HG03565 (cell line): Measurements from ENCODE around the gene NEDD4L.
"Not testable (repeated sequence)": the region's sequence is repeated elsewhere in the genome, so short reads cannot be mapped to it uniquely, and the experiment has no call there.

ENCODE experiments used
- ATAC-seq: cut with Tn5 transposase; IDR thresholded peaks from one replicate; pipeline ENCODE4 v1.9.1; 2021; ENCODE audit warnings: mild to moderate bottlenecking, moderate library complexity; ENCODE audit not compliant: unreplicated experiment

NEDD4L gene

DNA sequence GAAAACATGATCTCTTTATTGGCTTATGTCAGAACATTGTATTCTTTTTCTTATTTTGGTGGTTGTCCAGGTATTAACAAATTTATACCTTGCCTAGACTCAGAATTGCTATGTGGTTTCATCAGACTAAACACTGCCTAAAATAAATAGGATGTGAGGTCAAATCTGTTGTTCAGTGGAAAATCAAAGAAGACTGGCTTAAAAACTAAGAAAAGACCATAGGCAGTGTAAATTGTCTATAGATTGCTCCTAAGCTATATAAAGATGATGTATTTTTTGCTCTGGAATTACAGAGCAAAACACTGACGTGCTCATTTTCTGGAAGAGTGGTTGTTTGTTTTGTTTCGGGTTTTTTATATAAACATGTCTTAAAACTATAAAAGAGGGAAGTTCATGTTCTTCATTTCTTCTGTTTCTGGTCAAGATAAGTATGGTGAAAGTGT, 318.8 kb downstream of the NEDD4L start:
- no peak for ATAC-seq

DNA sequence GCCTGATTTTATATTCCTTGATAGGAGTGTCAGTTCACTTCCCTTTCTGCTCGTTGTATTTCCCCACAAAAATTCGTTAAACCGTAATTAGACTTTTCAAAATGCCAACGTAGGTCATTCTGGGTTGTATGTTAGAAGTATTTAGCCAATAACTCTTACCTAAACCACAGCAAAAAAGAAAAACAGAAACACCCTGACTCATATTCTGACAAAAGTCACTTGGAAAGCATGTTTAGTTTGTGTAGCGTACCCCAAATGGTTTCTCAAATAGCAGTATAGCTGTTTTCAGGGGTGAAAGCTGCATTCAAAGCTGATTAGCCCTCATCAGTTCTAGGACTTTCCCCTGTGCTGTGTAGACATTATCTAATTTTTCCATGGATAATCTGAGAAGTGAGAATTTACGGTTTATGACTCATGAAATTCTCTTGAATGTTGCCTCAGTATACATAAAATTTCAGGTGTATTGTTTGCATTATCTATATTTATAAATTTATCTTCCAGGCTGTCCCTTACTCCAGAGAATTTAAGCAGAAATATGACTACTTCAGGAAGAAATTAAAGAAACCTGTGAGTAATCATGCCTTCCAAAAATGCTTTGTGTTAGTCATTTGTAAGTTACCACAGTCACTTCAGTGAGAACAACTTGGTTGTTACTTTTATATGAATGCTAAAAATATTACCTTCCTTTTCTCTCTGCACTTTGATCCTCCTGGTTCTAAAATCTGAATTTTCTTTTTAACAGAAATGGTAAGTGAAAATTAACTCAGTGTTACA, 319.9 kb downstream of the NEDD4L start:
- ATAC-seq = no peak

DNA sequence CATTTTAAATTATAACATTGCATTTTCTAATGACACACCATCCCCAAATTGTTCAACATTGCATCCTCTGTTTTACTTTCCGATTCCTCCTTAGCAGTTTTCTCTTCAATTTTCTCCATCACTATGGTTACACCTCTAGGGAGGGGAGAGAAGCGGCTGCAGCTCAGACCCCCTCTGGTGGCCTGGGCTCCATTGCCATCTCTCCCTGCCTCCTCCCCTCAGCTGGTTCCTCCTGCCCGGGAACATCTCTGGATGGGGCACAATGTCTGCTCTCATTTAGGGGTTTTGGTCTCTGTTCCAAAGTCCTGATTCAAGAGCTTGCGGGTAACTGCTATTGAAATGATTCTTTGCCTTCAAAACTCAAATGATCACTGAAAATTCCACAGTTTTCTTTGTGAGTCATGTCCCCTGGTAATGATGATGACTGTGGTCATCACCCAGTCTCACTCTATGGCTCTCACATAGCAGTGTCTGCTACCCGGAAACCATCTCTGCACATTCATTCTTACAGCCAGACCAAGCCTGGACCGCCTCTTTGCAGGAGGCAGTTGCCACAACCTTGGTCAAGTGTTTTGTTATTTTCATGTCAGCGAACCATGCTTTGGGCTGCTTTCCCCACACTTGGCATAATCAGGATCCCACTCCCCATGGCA, 321.0 kb downstream of the NEDD4L start:
- no peak for ATAC-seq

DNA sequence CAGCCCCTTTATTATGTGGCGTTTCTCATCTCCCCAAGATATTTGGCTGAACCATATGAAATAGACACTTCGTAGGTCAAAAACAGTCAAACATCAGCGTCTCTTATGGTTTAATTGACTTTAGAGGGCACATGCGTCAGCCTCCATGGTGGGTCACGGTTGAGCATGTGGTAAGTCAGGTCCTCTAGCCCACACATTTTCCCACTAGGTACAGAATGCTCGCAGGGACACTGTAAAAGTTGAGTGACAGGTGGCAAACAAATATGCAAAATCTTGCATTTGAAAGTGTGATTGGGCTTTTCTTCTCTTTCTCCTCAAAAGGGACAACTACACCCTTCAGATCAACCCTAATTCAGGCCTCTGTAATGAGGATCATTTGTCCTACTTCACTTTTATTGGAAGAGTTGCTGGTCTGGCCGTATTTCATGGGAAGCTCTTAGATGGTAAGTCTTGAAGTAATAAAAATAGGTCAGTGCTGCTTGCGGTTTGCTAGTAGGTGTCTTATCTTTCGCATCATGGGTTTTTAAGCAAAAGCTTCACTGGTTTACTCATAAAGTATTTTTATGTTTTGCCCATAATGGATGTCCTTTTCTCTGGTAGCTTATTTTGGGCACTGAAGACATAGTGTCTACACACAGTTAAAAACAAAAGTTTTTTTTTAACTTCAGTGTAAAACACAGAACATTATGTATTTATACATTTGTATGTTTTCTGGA, 323.6 kb downstream of the NEDD4L start:
- no peak for ATAC-seq

DNA sequence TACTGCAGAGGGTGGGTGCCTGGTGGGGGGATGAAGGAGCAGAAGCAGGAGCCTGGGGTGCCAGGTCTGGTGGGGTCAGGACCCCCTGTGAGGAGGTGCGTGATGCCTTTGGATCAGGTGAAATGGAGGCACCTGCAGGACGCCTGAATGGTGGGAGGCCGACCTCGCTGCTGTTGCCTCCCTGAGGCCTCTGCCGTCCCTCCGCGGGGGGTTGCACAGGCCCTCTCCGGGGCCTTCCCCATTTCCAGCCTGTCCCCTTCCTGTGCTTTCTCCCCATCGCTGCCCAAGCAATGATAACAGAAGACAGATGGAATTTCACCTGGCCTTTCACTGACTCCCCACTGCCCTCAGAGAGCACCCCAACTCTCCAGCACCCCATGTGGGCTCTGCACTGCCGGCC, 325.6 kb downstream of the NEDD4L start:
- ATAC-seq = no peak

DNA sequence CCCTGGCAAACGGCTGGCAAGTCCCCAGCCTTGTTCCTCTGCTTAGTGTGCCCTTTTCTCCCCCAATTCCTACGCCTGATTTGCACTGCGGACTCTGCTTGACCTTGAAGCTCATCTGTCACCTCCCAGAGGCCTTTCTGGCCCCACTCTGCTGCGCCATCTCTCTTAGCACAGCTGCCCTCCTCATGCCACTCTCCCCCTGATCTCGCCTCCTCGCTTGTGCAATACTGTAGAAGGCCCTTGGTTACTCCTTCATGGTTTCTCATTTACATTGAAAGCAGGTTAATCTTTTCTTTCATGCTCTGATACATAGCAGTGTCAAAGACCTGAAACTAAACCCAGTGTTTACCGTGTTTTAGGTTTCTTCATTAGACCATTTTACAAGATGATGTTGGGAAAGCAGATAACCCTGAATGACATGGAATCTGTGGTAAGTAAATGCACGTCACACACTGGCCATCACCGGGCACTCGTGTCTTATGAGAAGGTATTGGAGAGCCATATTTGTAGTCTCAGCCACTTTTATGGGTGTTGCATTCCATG, 326.1 kb downstream of the NEDD4L start:
- no peak for ATAC-seq

DNA sequence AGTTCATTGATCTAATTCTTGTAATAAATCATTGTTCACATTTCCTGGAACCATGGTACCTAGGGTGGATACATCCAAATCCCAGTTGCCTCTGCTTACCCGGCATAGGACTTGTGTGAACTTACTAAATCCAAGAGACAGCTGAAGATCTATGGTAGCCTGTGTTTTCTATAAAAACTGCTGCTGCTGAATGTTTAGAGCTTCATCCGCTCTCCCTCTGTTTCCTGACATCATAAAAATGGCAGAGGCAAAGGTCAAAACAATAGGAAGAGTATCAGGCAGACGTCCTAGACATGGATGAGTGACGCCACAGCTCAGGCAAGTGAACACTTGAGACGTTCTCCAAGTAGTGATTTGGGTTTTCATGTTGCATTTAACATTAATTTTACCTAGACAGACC, 326.6 kb downstream of the NEDD4L start:
- ATAC-seq = no peak

DNA sequence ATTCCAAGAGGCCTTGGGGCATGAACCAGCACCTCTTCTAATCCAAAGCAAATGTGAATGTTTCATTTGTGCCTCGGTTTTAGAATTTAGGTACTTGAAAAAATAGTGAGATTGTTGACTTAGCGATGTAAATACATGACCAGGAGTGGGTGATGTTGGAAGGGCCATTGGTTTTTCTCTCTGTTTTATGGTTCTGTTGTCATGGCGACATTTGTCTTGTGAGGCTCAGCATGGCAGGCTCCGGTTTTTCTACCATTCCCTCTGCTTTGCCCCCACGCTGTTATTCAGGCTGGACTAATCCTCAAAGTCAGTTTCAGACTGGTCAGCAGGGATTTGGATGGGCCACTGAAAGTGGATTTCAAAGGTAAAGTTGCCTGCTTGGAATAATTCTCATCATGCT, 329.5 kb downstream of the NEDD4L start:
- no peak for ATAC-seq

DNA sequence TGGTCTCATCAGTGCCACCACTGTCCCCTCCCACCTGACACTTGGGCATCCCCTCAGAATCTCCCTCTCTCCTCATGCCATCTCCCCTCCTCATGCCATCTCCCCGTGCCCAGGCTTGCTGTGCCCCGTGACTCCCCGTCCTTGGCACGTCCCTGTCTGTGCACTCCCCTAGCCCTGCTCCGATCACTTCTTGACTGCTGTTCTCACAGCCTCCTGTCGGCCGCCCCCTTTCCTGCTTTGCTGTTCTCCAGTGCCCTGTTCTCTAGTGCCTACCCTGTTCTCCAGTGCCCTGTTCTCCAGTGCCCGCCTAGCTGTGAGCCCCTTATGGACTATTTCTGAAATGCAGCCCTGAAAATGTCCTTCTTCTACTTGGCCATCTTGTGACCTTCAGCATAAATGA, 331.0 kb downstream of the NEDD4L start:
- ATAC-seq = no peak

DNA sequence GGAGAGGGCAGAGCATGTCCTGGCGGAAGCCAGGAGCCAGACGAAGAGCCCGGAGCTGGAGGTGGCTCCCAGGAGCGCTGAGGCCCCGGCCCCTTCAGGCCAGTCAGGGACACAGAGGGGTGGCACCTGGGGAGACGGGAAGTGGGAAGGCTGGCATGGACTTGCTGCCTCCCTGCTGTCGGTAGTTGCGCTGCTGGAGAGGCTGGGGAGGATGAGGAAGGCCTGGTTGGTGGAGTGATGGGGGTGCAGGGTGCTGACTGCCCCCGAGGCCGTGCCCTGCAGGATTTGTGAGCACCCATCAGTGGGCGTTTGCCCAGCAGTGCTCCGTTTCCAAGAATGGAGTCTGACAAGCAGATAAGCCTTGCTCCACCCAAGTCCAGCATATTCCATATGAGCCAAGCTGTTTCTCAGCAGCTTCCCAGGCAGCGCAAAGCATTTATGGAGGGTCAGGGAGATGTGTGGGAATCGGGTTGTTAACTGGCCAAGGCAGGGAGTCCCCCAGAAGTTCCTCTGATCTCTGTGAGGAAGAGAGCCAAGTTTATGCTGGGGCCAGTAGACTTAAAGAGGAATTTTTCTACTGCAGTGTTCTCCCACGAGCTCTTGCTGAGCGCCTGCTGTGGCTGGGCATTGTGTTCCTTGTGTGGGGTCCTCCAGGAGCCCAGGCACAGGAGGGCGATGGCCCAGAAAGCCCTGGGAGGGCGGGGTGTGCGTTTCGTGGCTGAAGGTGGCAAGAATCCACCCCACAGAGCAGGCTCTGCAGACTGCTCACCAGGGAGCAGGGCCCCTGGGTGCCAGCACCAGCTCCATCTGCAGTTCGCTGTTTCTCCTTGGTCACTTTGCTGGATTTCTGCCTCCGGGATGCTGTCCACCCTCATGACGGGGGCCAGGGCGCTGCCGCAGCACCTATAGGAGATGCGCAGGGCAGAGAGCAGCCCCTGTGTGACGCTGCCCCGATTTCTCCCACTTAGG, 334.7 kb downstream of the NEDD4L start:
- no peak for ATAC-seq

DNA sequence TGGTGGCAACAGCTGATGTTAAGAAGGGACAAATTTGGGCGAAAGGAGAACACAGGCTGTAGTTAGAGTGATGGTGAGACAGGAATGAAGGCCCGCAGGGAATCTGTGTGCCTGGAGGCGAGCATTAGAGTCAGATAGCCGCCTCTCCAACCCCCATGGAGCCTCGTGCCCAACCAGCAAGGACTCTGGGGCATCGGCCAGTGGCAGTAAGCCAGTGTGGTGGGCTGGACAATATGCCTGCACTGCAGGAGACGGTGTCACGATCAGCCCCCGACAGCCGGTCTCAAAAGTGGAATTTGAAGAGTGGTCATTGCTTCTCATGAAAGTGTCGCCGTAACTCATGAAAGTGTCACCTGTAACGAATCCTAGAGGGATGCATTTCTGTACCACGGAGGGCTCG, 335.4 kb downstream of the NEDD4L start:
- ATAC-seq = no peak

DNA sequence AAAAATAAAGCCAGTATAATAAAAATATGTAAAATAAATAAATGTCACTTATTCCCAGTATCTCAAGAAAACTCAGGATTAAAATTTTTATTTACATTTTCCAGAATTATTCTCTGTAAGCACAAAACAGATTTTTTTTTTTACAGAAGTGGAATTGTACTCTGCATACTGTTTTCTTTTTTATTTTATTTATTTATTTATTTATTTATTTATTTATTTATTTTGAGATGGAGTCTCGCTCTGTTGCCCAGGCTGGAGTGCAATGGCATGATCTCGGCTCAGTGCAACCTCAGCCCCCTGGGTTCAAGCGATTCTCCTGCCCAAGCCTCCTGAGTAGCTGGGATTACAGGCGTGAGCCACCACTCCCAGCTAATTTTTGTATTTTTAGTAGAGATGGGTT, 336.1 kb downstream of the NEDD4L start:
- ATAC-seq = not testable (repeated sequence)

DNA sequence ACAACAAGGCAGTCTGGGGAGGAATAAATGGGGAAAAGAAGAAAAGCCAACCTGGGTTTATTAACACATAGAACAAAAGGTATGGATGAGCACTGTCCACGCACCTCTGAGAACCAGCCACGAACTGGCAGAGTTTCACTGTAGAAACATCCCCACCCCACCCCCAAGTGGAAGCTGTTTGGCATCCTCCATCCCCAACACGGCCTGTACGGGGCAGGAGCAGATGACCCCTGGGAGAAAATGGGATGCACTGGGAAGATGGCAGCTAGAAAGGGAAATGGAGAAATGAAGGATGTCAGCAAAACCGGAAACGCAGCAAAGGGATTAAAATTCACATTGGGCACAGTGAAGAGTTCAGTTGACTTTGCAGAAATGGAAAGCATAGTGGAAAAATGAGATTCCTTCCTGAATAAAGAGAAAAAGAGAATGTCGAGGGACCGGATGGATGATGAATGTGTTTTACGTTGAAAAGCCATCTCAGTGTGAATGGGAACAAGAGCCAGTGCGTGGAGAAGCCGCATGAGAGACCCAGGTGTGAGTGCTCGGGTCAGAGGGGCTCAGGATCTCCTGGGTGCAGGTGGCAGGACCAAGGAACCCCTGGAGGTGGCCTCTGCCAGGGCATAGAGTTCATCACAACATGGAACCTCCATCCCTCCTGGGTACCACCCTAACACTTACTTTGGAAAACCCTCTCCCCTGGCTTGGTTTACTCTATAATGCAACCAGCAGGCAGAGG, 337.8 kb downstream of the NEDD4L start:
- ATAC-seq = no peak

DNA sequence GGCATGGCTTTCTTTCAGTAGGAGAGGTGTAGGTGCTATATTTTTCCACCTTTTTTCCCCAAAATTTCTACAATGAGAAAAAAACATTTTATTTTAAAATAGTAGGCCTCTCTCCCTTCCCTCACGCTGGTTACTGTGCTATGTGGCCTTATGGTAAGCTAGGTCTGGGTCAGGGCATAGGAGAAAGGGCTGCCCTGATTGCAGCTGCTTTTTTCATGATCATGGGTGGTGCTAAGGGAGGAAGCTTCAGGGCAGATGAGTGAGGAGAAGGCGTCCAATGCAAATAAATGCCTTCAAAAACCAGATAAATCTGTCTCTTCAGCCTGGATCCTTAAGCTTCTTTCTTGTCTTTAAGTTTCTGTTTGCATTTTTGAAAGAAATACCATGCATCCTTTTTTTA, 338.4 kb downstream of the NEDD4L start:
- ATAC-seq = no peak

DNA sequence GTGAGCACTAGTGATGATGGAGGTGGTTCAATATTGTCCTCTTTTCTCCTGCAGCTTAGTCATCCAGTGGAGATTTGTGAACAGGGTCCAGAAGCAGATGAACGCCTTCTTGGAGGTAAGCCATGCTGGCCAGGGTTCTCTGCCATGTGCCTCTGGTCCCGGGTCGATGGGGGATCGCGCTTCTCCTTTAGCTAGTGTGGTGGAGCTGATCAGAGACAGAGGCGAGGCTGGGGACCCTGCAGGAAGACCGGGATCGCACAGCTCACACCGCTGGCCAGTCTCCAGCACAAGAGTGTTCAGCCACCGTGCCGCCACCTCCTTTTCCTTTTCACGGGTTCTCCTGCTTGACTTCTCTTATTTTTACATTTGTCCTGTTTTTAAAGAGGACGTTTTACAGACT, 341.4 kb downstream of the NEDD4L start:
- ATAC-seq = no peak

DNA sequence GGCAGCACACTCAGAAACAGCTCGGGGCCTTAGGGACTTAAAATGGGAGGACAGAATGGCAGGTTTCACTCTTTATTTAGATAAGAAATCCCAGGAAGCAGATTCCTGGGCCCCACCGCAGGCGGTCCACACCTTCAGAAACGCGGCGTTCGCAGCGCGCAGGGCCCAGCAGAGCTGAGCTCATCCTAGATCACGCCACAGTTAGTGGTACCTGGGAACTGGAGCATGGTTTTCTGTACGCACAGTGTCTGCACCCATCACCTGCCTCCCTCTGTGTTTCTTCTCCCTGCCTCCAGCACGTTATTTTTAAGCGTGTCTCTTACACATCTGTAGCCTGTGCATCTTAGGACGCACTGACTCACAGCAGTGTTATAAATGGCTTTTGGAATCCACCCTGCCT, 342.8 kb downstream of the NEDD4L start:
- ATAC-seq = no peak

DNA sequence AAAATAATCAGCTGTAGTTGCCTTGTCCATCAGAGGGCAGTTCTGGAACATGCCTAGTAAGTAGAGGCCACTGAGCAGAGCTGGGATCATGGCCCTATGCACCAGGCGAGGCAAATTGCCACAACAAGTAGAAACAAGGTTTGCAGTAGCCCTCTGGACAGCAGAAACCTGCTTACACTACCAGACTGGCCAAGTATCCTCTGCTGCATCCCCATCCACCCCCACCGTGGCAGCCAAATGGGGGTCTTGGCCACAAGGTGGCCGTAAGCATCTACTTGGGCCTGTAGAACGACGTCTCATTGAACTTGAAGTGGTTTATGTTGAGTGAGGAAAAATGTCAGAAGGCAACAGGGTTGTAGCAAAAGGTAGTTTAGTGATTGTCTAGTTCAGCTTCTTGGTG, 343.7 kb downstream of the NEDD4L start:
- ATAC-seq = no peak

DNA sequence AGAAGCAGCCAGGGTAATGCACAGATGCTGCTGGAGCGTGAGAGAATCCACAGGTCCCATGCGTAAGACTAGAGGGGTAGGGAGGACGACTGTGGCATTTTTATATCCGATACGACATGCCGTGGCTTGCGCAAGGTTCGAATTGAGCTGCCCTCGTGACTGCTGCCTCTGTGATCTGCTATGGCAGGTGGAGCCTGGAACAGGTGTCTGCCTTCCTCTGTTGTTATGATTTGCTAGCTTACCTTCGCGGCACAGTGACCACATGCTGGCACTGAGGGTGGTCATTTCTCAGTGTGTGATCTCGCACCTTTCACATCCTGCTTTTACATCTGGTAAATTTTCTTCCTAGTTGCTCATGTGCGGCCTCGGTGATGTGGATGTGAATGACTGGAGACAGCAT, 344.7 kb downstream of the NEDD4L start:
- ATAC-seq = no peak

DNA sequence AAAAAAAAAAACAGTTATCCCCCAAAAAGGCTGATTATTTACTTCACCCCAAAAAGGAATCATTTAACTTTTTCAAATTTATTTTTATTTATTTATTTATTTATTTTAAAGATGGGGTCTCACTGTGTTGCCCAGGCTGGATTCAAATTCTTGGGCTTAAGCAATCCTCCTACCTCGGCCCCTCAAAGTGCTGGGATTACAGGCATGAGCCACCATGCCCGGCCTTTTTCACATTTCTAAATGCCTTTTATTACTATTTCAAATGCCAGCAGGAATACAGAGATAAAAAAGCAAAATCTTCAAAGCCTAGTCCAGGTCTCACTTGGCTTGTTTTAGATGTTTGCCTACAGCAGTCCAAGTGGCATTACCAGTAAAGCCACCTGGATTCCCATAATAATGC, 345.7 kb downstream of the NEDD4L start:
- ATAC-seq = no peak

DNA sequence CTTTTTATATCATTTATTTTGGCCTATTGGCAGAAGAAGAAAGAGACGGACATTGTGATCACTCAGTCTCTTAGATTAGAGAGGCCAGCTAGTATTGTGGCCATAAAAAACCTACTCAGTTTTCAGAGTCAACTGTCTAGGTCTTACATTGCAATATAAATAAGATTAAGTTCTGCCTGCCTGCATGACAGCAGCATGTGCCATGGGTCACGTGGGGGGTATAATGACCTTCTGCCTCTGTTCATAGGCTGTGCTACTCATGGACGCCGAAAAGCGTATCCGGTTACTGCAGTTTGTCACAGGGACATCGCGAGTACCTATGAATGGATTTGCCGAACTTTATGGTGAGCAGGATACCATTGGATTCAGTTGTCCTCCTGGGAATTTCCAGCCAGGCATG, 346.4 kb downstream of the NEDD4L start:
- ATAC-seq = no peak
